ENCODE measurements around the gene KCNH3. TPM values are rescaled to one million over a fixed set of nuclear protein-coding genes. Genes with fewer than 3 reads are reported as not detected.

Gene KCNH3
- total and polyA plus RNA-seq, 2 of the 8 experiments (the other 6 are each of a cell fraction or from before 2014, with no cell fraction given), result 0.24 to 0.50 TPM

GRCh38 chr12:49567611-49568441, 29.0 kb downstream of the KCNH3 start, which contains the start of gene MCRS1:
TSS of gene MCRS1 (minus strand) at chr12:49568142. CDS start at chr12:49566731, 1,411 bp downstream.
- peak within 1 kb of the TSS; percentile 89 for H2AFZ ChIP-seq (ENCODE audit: low read length)
- peak within 1 kb of the TSS; percentile 54 for H4K91ac ChIP-seq (replicated peaks; ENCODE audit: insufficient read length, low read length)
- H4K20me1 ChIP-seq (replicated peaks in 1 of 2; ENCODE audit: control insufficient read depth in 1 of 2, insufficient read depth in 2 of 2, low read length in 2 of 2), result peaks cover 0 to 9% of the 10 kb centered on the region in 2 experiments
- H3K4ac ChIP-seq (replicated peaks; ENCODE audit: insufficient read length, low read depth, low read length), result no peak within 1 kb of the TSS
- peak within 1 kb of the TSS; percentile 99; the same call in 1 of the 2 replicates for H4K8ac ChIP-seq (ENCODE audit: extremely low read depth, insufficient read depth, low read length)
- H3K56ac ChIP-seq (replicated peaks; ENCODE audit: insufficient read length, low read depth, low read length), result no peak within 1 kb of the TSS
- peaks cover 6% of the 10 kb centered on the region; the same call in 1 of the 2 replicates for H3K23me2 ChIP-seq (ENCODE audit: low read depth, low read length)
- peaks cover 9 to 20% (median 12%) of the 10 kb centered on the region in 4 experiments; a peak in 6 of 8 replicates for H3K36me3 ChIP-seq (ENCODE audit: control insufficient read depth in 2 of 4, insufficient read depth in 4 of 4, low read length in 3 of 4)
- no peak within 1 kb of the TSS for H3K23ac ChIP-seq (ENCODE audit: insufficient read length)
- no peaks in the 10 kb centered on the region for H3K27me3 ChIP-seq (replicated peaks in 1 of 4; ENCODE audit: control insufficient read depth in 3 of 4, extremely low read depth in 1 of 4, insufficient read depth in 3 of 4, low read length in 3 of 4)
- H3K27ac ChIP-seq (ENCODE audit: low read depth, low read length), result peak within 1 kb of the TSS; percentile 89
- ChIA-PET CTCF (ENCODE audit: partially characterized antibody) (interaction anchor here (0.9 to 7.7 kb wide), 7 partner anchors 10 to 221 kb away, joined by 3 to 115 read pairs (median 6); partner anchors contain the start of gene DNAJC22), POLR2A (ENCODE audit: partially characterized antibody) (interaction anchor here (0.7 to 9.1 kb wide), 15 partner anchors 9 to 284 kb away, joined by 3 to 72 read pairs (median 4); partner anchors contain the start of genes PRPF40B, SPATS2 and TMBIM6)
- no peak within 1 kb of the TSS for H2BK15ac ChIP-seq (ENCODE audit: low read length)
- H3K9ac ChIP-seq (replicated peaks in 1 of 4; ENCODE audit: extremely low read depth in 1 of 4, low read depth in 3 of 4, low read length in 3 of 4), result peak within 1 kb of the TSS; percentile 83 to 92 (median 91)
- H3K4me1 ChIP-seq (replicated peaks in 1 of 4; ENCODE audit: control insufficient read depth in 3 of 4, insufficient read depth in 4 of 4, low read length in 3 of 4), result no peaks in the 10 kb centered on the region; a peak in 3 of 7 replicates
- peaks cover 15% of the 10 kb centered on the region for H3K79me1 ChIP-seq (ENCODE audit: low read depth, low read length)
- H3K79me2 ChIP-seq (ENCODE audit: control insufficient read depth in 1 of 2, insufficient read depth in 2 of 2, low read length in 2 of 2), result peaks cover 0 to 33% of the 10 kb centered on the region in 2 experiments; a peak in 2 of 4 replicates
- no peaks in the 10 kb centered on the region for H3K9me3 ChIP-seq (ENCODE audit: insufficient read depth in 2 of 2, low read depth in 1 of 2, low read length in 1 of 2)
- H2BK5ac ChIP-seq (ENCODE audit: low read depth, low read length), result peak within 1 kb of the TSS; percentile 92
- H3K4me2 ChIP-seq (ENCODE audit: insufficient read depth in 1 of 2, low read depth in 2 of 2, low read length in 2 of 2), result peak within 1 kb of the TSS; percentile 72 to 91
- peak within 1 kb of the TSS; percentile 94 for H4K5ac ChIP-seq (ENCODE audit: insufficient read length, low read depth, low read length)
- no peak within 1 kb of the TSS for H2BK120ac ChIP-seq (replicated peaks; ENCODE audit: low read depth, low read length)
- no peak within 1 kb of the TSS for H2BK20ac ChIP-seq (ENCODE audit: low read length)
- peak; percentile 45 for FAIRE-seq
- peak within 1 kb of the TSS; percentile 98 for H3K18ac ChIP-seq (ENCODE audit: extremely low read depth, low read length)
- H3K14ac ChIP-seq (ENCODE audit: insufficient read length), result no peak within 1 kb of the TSS
- no peak within 1 kb of the TSS for H2AK5ac ChIP-seq (ENCODE audit: low read depth, low read length)
- H2BK12ac ChIP-seq (ENCODE audit: low read depth, low read length), result peak within 1 kb of the TSS; percentile 6; the same call in 1 of the 2 replicates
- peak; percentile 44 to 92 for DNase-seq (ENCODE audit: low read depth in 1 of 2, low spot score in 2 of 2)
- WGBS, 2 experiments (ENCODE audit: extremely low coverage in 1 of 2, insufficient coverage in 1 of 2, insufficient read length in 1 of 2, insufficient replicate concordance in 2 of 2, low coverage in 1 of 2, low lambda C conversion rate in 2 of 2, missing lambda C conversion rate in 1 of 2), result 1% methylated on average over 54 of the region's 54 CpGs; no CpG with 5 or more reads in 1 of the 2 experiments
- H3K4me3 ChIP-seq (ENCODE audit: extremely low read depth in 1 of 4, insufficient read depth in 2 of 4, low read depth in 3 of 4, low read length in 4 of 4), result peak within 1 kb of the TSS; percentile 75 to 100 (median 96)
- peak; percentile 98 for TF ChIP-seq POLR2AphosphoS5 (IDR thresholded peaks at IDR 0.05; ENCODE audit: low read depth, low read length)
- no peak for TF ChIP-seq TEAD4 (IDR thresholded peaks at IDR 0.05; ENCODE audit: low read depth, low read length)
- no peak for TF ChIP-seq HDAC6 (IDR thresholded peaks at IDR 0.05; ENCODE audit: low read depth, low read length)
- TF ChIP-seq, protein P1, sequence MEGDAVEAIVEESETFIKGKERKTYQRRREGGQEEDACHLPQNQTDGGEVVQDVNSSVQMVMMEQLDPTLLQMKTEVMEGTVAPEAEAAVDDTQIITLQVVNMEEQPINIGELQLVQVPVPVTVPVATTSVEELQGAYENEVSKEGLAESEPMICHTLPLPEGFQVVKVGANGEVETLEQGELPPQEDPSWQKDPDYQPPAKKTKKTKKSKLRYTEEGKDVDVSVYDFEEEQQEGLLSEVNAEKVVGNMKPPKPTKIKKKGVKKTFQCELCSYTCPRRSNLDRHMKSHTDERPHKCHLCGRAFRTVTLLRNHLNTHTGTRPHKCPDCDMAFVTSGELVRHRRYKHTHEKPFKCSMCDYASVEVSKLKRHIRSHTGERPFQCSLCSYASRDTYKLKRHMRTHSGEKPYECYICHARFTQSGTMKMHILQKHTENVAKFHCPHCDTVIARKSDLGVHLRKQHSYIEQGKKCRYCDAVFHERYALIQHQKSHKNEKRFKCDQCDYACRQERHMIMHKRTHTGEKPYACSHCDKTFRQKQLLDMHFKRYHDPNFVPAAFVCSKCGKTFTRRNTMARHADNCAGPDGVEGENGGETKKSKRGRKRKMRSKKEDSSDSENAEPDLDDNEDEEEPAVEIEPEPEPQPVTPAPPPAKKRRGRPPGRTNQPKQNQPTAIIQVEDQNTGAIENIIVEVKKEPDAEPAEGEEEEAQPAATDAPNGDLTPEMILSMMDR (IDR thresholded peaks at IDR 0.05; ENCODE audit: control extremely low read depth in 1 of 3, insufficient read depth in 1 of 3, low read depth in 1 of 3, low read length in 3 of 3), result no peak
- peak; percentile 30; the same call in 1 of the 2 replicates for TF ChIP-seq KDM5A (IDR thresholded peaks at IDR 0.05; ENCODE audit: low read length)
- TF ChIP-seq CHD1 (IDR thresholded peaks at IDR 0.05; ENCODE audit: low read depth, low read length), result no peak
- TF ChIP-seq, protein P2, sequence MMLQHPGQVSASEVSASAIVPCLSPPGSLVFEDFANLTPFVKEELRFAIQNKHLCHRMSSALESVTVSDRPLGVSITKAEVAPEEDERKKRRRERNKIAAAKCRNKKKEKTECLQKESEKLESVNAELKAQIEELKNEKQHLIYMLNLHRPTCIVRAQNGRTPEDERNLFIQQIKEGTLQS (IDR thresholded peaks at IDR 0.05; ENCODE audit: insufficient read depth, low read depth, low read length), result peak; percentile 45; the same call in 1 of the 2 replicates

All from H1 (cell line).